GM19455 (cell line): Measurements from ENCODE around the gene RBP4.
"Not testable (repeated sequence)": the region's sequence is repeated elsewhere in the genome, so short reads cannot be mapped to it uniquely, and the experiment has no call there.

ENCODE experiments used
- ATAC-seq: cut with Tn5 transposase; IDR thresholded peaks from one replicate; pipeline ENCODE4 v1.9.1; 2021; ENCODE audit not compliant: unreplicated experiment

RBP4 gene

DNA sequence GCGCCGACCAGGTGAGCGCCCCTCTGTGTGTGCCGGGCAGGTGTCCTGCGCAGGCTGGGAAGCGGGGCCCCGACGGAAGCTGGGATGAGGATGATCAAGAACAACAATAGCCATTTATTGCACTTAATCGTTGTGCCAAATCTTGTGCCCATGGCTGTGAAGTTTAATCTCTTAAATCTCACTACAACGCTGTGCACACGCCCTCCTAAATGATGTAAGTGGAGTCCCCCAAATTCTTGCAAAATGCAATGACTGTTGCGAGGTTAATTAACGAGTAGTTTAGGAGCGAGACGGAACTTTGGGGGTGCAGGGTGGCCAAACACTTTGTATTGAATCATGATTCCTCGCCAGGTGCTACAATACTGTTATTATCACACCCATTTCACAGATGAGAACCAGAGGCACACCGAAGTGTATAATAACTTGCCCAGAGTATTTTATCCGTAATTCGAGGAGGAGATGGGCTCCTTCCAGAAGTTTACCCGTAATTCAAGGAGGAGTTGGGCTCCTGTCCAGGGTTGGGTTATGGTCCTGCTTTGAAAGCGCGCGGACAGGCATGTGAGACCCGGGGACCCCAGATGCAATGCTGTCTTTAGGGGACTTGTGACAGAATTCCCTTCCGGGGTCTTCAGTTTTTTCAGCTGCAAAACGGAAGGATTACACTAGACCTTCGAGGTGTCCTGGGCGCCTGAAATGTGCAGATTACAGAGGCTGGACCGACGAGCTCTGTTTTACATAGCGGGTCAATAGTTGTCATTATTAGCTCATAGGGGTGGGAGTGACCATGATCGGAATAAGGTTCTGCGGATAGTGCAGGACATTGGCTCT lies 33.5 kb downstream of the RBP4 start:
- ATAC-seq: no peak

DNA sequence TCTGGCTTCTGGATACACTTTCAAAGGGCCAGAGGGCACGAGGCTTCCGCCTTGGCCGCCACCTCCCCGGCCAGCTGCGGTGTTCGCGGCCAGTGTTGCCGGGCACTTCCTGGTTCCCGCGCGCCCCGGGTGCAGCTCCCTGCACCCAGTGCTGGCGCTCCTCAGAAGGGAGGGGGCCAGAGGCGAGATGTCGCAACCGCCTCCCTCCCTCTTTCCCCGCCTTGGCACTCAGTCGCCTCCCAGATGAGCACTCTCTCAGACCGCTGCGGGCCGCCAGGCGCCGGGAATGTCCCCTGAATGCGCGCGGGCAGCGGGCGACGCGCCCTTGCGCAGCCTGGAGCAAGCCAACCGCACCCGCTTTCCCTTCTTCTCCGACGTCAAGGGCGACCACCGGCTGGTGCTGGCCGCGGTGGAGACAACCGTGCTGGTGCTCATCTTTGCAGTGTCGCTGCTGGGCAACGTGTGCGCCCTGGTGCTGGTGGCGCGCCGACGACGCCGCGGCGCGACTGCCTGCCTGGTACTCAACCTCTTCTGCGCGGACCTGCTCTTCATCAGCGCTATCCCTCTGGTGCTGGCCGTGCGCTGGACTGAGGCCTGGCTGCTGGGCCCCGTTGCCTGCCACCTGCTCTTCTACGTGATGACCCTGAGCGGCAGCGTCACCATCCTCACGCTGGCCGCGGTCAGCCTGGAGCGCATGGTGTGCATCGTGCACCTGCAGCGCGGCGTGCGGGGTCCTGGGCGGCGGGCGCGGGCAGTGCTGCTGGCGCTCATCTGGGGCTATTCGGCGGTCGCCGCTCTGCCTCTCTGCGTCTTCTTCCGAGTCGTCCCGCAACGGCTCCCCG lies 34.4 kb downstream of the RBP4 start, which contains the start of gene FFAR4:
Gene FFAR4, plus strand, starts transcription at position 231 of the 842 bp plus-strand sequence. Its CDS starts 56 bp downstream, at position 287.
- ATAC-seq: no peak

DNA sequence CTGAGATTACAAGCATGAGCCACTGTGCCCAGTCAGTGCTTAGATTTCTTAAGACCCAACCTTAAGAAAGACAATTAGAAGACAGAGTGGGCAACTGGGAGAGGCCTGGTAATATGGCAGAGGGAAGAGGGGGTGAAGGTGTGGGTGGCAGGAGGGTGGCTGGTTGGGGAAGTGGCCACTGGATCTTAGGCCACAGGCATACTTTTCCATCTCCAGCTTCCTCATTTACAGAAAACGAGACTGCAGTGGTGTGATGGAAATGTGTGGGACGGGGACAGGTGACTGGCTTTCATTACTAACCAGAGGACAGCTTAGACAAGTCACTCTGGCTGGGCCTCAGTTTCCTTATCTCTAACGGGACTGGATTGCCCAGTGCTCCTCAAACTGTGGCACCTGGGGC lies 35.6 kb downstream of the RBP4 start:
- no peak for ATAC-seq

DNA sequence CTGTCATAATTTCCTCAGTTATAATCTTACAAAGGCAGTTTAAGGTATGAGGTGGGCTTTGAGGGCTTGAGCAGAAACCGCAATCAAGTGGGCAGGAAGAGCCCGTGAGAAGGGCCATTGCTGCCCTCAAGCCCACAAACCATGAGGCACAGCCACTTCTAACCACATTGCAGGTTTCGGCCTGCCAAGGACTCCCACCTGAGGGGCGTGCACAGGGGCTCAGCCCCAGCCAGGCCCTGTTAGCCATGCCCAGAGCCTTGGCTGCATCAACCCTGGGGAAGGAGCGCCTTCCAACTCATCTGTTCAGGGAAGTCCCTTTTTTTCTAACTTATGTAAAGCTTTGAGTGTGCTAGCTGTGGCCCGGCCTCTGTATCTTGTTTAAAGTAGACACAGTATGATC lies 40.5 kb downstream of the RBP4 start:
- no peak for ATAC-seq

DNA sequence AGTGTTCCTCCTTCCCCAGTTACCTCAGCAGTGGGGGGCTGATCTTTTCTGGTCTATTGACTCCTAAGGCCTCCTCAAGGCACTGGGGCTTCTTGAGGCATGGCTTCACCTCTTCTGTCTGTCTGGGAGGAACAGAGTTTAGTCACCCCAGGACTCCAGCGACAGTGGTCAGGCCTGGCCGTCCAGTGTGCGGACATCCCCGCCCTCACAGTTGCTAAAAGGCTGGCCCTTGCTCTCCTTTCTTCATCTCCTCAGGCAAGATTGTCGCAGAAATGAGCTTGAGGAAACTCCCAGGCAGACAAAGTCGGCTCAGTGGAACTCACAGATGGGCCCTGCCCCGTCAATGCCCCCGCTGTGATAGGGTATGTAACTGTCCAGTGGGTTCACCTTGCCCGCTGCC lies 41.5 kb downstream of the RBP4 start:
- no peak for ATAC-seq

DNA sequence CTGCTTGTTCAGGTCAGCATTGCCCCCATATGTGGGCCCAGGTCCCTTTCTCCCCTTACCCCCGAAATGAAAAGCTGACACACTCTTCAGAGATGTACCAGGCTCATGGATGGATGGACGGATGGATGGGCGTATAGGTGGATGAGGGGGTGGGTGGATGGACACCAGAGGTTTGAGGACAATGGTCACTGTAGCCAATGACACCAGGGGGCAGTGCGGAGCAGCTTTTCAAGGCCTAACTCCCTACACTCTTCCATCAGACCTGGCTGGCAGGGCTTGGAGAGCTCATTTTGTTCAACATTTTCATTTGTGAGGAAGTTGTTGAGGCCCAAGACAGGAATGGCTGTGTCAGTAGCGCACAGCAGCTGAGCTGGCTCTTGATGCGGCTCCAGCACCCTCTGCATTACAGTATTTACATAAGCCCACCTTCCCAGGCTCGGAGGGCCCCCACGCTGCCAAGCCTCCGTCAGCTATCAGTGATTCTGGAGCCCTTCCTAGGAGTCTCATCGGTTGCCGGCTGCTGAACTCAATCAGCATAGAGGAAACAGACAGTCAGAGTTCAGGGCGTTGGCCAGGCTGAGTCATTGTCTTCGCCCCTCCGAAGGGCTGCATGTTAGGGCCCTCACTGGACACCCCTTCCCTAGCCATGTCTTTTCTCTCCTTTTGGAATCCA lies 46.1 kb downstream of the RBP4 start:
- ATAC-seq: no peak

DNA sequence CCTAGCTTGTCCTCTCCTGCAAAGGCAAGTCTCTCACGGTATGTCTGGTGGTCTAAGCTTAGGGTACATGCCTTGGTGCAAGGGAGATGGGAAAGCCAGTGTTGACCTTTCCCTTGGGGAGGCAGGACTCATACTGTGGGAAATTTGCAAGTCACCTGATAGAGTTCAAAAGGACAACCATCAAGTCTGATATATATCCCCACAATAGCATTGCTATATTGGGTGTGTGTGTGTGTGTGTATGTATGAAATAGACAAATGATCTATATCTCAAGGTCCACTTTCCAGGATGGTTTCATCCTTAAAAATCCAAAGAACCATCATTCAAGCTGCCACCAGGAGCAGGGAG lies 46.7 kb downstream of the RBP4 start:
- no peak for ATAC-seq

DNA sequence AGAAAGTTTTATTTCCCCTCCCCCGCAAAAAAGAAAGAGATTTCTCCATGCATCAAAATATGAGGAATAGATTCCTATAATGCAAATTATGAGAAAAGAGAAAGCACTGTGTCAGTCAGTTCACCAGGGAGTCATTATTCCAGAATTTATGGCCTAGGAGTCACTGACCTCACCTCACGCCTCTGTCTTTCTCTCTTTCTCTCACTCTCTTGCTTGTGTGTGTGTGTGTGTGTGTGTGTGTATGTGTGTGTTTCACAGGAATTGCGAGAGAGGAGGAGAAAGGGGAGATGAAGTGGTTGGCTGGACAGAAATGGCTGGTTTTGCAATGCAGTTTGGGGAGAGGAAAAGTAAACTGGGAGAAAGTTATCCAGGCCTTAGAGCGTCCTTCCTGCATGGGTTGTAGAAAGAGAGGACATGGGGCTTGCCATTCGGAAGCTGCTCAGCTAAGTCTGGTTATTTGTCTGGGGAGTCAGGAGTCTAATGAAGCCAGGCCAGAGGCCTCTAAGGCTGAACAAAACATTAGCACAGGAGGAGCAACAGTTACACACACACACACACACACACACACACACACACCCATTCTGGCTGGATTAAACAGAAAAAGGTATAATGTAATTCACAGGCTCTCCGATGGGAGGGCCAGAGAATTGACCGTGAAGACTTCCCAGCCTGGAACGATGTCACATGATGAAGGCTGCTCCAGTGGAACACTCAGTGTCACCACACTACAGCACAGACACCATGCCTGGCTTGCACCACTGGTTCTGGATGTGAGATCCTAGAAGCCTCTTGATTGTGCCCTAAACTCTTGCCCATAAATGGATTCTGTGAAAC lies 47.3 kb downstream of the RBP4 start:
- no peak for ATAC-seq

DNA sequence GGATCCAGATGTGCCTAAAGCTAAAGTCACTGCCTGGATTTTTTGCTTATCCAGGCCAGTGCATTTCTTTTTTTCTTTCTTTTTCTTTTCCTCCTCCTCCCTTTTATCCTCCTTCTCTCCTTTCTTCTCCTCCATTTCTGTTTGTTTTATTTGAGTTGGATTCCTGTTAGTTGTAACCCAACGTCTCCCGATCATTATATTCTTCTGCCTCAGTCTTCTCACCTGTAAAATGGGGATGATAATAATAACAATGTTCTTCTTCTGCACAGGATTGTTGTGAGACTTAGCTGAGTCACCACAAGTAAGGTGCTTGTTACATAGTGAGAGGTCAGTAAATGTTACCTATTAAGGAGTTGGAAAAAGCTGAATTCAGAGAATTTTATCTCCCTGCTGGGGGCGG lies 48.3 kb downstream of the RBP4 start:
- no peak for ATAC-seq

DNA sequence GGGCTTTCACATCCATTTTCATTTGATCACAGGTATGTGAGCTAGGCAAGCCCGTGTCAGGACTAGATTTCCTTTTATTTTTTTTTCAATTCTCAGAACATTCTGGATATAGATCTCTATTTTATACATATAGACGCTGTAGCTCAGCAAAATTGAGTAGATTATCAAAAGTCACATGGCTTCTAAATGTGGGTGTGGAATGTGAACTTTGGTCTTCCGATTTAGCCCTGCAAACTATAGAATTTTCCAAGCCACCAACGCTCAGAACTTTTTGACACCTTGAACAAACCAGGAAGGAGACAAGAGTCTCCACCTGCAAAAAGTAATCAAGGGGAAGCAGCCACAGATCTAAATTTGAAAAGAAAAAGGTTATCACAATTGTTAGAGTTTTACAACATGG lies 50.4 kb downstream of the RBP4 start:
- no peak for ATAC-seq

DNA sequence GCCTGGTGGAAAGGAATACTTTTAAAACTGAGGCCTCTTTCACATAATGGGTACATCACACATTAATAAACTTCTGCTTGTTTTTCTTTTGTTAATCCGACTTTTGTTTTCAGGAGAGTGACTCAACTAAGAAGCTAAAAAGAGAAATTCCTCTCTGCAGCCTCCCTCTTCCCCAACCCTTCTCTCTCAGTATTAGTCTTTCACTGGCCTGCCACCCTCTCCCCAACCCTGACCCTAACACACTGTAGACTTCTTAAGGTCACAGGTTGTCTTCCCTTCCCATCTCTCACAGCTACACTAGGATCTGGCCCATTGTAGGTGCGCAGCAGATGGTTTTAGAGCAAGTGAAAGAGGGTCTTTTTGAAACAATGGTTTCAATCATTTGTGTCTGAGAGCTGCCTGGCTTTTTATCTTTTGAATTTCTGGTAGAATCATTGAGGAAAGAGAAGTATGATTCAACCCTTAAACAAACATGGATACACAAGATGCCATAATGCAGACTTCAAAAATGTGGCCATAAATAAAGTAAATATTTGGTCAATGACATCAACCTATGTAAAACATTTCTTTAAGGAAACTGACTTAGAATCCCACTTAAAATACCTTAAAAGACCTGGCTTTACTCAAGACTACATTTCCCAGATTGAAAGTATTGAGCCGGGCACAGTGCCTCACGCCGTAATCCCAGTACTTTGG lies 52.5 kb downstream of the RBP4 start:
- ATAC-seq: no peak

DNA sequence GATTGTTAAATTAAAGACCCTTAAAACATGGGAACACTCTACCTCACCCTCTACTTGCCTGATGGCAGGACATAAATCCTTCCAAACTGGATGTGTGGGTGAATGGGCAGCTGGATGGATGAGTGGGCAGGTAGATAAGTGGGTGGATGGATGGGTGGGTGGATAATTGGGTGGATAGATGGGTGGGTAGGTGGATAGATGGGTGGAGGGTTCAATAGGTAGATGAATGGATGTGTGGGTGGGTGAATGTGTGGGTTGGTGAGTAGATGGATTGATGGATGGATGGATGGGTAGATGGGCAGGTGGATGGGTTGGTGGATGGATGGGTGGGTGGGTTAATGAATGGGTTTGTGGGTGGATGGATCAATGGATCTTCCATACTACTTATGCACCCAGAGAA lies 53.5 kb downstream of the RBP4 start:
- ATAC-seq: no peak

DNA sequence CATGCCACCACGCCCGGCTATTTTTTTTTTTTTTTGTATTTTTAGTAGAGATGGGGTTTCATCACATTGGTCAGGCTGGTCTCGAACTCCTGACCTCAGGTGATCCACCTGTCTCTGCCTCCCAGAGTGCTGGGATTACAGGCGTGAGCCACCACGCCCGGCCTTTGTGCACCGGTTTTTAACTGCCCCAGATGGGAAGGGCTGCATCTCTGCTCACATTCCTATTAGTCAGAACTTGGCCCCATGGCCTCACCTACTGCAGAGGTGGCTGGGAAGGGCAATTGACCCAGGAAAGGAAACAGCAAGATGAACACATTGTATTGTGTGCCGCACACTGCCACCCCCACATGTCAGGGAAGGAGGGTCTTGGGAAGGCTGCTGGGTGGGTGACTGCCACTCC lies 54.0 kb downstream of the RBP4 start:
- not testable (repeated sequence) for ATAC-seq

DNA sequence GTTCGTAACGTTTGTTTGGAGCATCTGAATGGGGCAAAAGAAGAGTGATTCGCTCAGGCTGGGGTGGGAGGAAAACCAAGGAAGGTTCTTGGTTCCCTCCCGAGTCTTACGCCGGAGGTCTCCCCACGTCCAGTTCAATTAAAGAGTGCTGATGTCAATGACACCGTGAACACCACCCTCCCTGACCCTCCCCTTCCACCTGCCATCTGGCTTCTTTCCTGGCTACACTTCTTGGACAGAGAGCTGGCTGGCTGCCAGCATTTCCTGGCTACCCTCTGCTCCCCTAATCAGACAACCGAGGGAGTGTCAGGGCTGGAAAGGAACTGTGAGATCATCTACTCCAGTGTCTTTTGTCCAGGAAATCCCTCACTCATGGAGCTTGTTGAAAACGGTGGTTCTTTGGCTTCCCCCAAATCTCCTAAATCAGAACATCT lies 58.7 kb downstream of the RBP4 start:
- no peak for ATAC-seq
